ENCODE data around the gene SLC18A3. TPM values are rescaled to one million over a fixed set of nuclear protein-coding genes. Genes with fewer than 3 reads are reported as not detected.

The SLC18A3 gene
- total RNA-seq, 1 experiment from 2014 or later: not detected

GRCh38 chr10:49622426-49623425 lies 12.6 kb downstream of the SLC18A3 start:
- H4K20me1 ChIP-seq (ENCODE audit: insufficient read depth): no peaks in the 10 kb centered on the region
- ATAC-seq: no peak
- DNase-seq (ENCODE audit: low read depth, low spot score): no peak
- H3K36me3 ChIP-seq (ENCODE audit: control insufficient read depth in 1 of 2, insufficient read depth in 2 of 2, low read length in 2 of 2): no peaks in the 10 kb centered on the region
- H3K4me2 ChIP-seq (ENCODE audit: low read length): no peak overlapping the region
- H3K9me3 ChIP-seq (ENCODE audit: control insufficient read depth in 1 of 2, insufficient read depth in 1 of 2, low read depth in 1 of 2, low read length in 2 of 2): no peaks in the 10 kb centered on the region
- no TSS peak for BruUV-seq (replicated peaks)
- H3K27me3 ChIP-seq (ENCODE audit: insufficient read depth, low read length): no peaks in the 10 kb centered on the region; the same call in 1 of the 2 replicates
- H3K4me3 ChIP-seq (replicated peaks in 1 of 2; ENCODE audit: low read depth in 1 of 2, low read length in 2 of 2): no peak overlapping the region
- ChIA-PET RAD21 (ENCODE audit: low non-redundant PET in 1 of 2, low total read pairs in 2 of 2, uncharacterized antibody in 2 of 2, unreplicated experiment in 2 of 2) (no interaction called here), POLR2A (no interaction called here), CTCF (no interaction called here)
- no peak overlapping the region for H3K9ac ChIP-seq (ENCODE audit: low read length)
- intact Hi-C loops (cut with micrococcal nuclease): no loop called here
- H2AFZ ChIP-seq (ENCODE audit: low read depth, low read length, poor library complexity, severe bottlenecking): no peak overlapping the region
- no peak overlapping the region for H3K27ac ChIP-seq (ENCODE audit: low read depth, low read length)
- no peaks in the 10 kb centered on the region for H3K79me2 ChIP-seq (ENCODE audit: insufficient read depth, low read length)
- no peaks in the 10 kb centered on the region for H3K9me2 ChIP-seq (ENCODE audit: insufficient read depth)
- no peaks in the 10 kb centered on the region for H3K4me1 ChIP-seq (ENCODE audit: control insufficient read depth in 1 of 2, insufficient read depth in 2 of 2, low read length in 2 of 2)
- TF ChIP-seq ZFX (IDR thresholded peaks at IDR 0.05) (no peak), SP1 (IDR thresholded peaks at IDR 0.05; ENCODE audit: low read depth) (no peak), POLR2AphosphoS5 (IDR thresholded peaks at IDR 0.05; ENCODE audit: low read depth, low read length) (no peak), ZNF274 (IDR thresholded peaks at IDR 0.05; ENCODE audit: low read depth, low read length) (no peak), EGR1 (IDR thresholded peaks at IDR 0.05; ENCODE audit: low read depth) (no peak), EZH2phosphoT487 (IDR thresholded peaks at IDR 0.05; ENCODE audit: borderline replicate concordance) (no peak), POLR2A (IDR thresholded peaks at IDR 0.05; ENCODE audit: borderline replicate concordance, extremely low read depth, insufficient read depth, insufficient read length) (no peak), ATF3 (IDR thresholded peaks at IDR 0.05) (no peak), YY1 (IDR thresholded peaks at IDR 0.05; ENCODE audit: extremely low read depth, insufficient replicate concordance, low read depth, low read length) (no peak), RAD21 (IDR thresholded peaks at IDR 0.05; ENCODE audit: low read depth) (no peak), JUND (IDR thresholded peaks at IDR 0.05) (no peak)
- TF ChIP-seq, protein P1, sequence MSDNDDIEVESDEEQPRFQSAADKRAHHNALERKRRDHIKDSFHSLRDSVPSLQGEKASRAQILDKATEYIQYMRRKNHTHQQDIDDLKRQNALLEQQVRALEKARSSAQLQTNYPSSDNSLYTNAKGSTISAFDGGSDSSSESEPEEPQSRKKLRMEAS (IDR thresholded peaks at IDR 0.05): no peak

Data from HCT116 (cell line).